Upper lobe of right lung (tissue), 1 donor: ENCODE data around the gene CDC14A. TPM values are rescaled to one million over a fixed set of nuclear protein-coding genes. Genes with fewer than 3 reads are reported as not detected.

Source experiments
- ATAC-seq: fragments of 200-7000 bp; cut with Tn5 transposase; one replicate; pipeline ENCODE4 v1.9.1; 2020; ENCODE audit warnings: mild to moderate bottlenecking, moderate library complexity
- DNase-seq: peaks from one replicate; pipeline ENCODE4 v3.0.0-alpha.2; 2020
- H3K27ac ChIP-seq: fragments of 200-600 bp; one replicate; pipeline ENCODE4 v1.8.0; 2022
- H3K27me3 ChIP-seq: fragments of 200-600 bp; one replicate; pipeline ENCODE4 v1.8.0; 2022; ENCODE audit warnings: mild to moderate bottlenecking
- H3K36me3 ChIP-seq: fragments of 200-600 bp; one replicate; pipeline ENCODE4 v1.8.0; 2022
- H3K4me1 ChIP-seq: fragments of 200-600 bp; one replicate; pipeline ENCODE4 v1.8.0; 2022
- H3K4me3 ChIP-seq: fragments of 200-600 bp; one replicate; pipeline ENCODE4 v1.8.0; 2022; ENCODE audit warnings: mild to moderate bottlenecking
- H3K9me3 ChIP-seq: fragments of 200-600 bp; one replicate; pipeline ENCODE4 v1.8.0; 2022
- CTCF ChIP-seq: fragments of 200-600 bp; IDR thresholded peaks from one replicate; pipeline ENCODE4 v1.8.0; 2022; ENCODE audit warnings: antibody characterized with exemption
- intact Hi-C: fragments of 100-400 bp; cut with DNase I; formaldehyde crosslinking; loops from one replicate; pipeline ENCODE4 v1.11.0; 2022
- total RNA-seq: library from RNA; stranded (reverse); fragmentation: NEBNext Ultra II Directional; extraction: Animal tissue kit (Norgen Biotek cat#: 25700); gene quantifications from one replicate; pipeline ENCODE4 v1.2.1, GENCODE V29; 2021
- donor health status: DM: no; HTN: yes; CAD: no; lungs with severe emphysema.

CDC14A gene
- total RNA-seq, 1 donor from 2014 or later: 12.0 TPM

GRCh38 chr1:100382657-100383056, 30.4 kb downstream of the CDC14A start:
- Histone ChIP-seq H3K9me3 (no peaks in the 10 kb centered on the region), H3K36me3 (no peaks in the 10 kb centered on the region), H3K4me1 (peaks cover 2% of the 10 kb centered on the region), H3K4me3 (no peak overlapping the region), H3K27me3 (no peaks in the 10 kb centered on the region), H3K27ac (no peak overlapping the region)
- intact Hi-C loops: no loop called here
- ATAC-seq: no peak
- no peak for TF ChIP-seq CTCF
- DNase-seq: no peak

GRCh38 chr1:100383743-100384405, 31.6 kb downstream of the CDC14A start:
- no peak for TF ChIP-seq CTCF
- no peak for DNase-seq
- H3K36me3 ChIP-seq: no peaks in the 10 kb centered on the region
- no peak overlapping the region for H3K4me3 ChIP-seq
- H3K27me3 ChIP-seq: no peaks in the 10 kb centered on the region
- H3K4me1 ChIP-seq: peaks cover 6% of the 10 kb centered on the region
- intact Hi-C loops: no loop called here
- H3K27ac ChIP-seq: no peak overlapping the region
- no peaks in the 10 kb centered on the region for H3K9me3 ChIP-seq
- ATAC-seq: no peak

- Histone ChIP-seq H3K4me3 (no peak overlapping the region), H3K27ac (peak overlapping the region; percentile 47), H3K36me3 (peaks cover 8% of the 10 kb centered on the region), H3K4me1 (peaks cover 6% of the 10 kb centered on the region), H3K27me3 (no peaks in the 10 kb centered on the region), H3K9me3 (no peaks in the 10 kb centered on the region)
- no peak for DNase-seq
- no peak for ATAC-seq
- intact Hi-C loops: no loop called here
- no peak for TF ChIP-seq CTCF
Observed at GRCh38 chr1:100387209-100387608, 34.9 kb downstream of the CDC14A start.

- intact Hi-C loops: no loop called here
- H3K4me1 ChIP-seq: peaks cover 6% of the 10 kb centered on the region
- ATAC-seq: no peak
- H3K27ac ChIP-seq: peak overlapping the region; percentile 47
- no peak for TF ChIP-seq CTCF
- H3K4me3 ChIP-seq: no peak overlapping the region
- no peaks in the 10 kb centered on the region for H3K27me3 ChIP-seq
- no peak for DNase-seq
- H3K36me3 ChIP-seq: peaks cover 8% of the 10 kb centered on the region
- H3K9me3 ChIP-seq: no peaks in the 10 kb centered on the region
Observed at GRCh38 chr1:100387657-100388350, 35.5 kb downstream of the CDC14A start.

GRCh38 chr1:100390531-100390930, 38.2 kb downstream of the CDC14A start:
- Histone ChIP-seq H3K27me3 (no peaks in the 10 kb centered on the region), H3K4me3 (no peak overlapping the region), H3K4me1 (peaks cover 13% of the 10 kb centered on the region), H3K9me3 (no peaks in the 10 kb centered on the region), H3K36me3 (peaks cover 8% of the 10 kb centered on the region), H3K27ac (no peak overlapping the region)
- ATAC-seq: no peak
- intact Hi-C loops: no loop called here
- no peak for DNase-seq
- TF ChIP-seq CTCF: no peak
